Vagina (tissue), 2 donors: ENCODE measurements around the gene NGFR. TPM values are rescaled to one million over a fixed set of nuclear protein-coding genes. Genes with fewer than 3 reads are reported as not detected.

Source experiments
- DNase-seq, 2 donors: peaks; one replicate each; pipeline ENCODE4 v3.0.0-alpha.2; 2017; ENCODE audit errors: extremely low spot score in 2 of 2
- H3K27ac ChIP-seq: fragments of 200-600 bp; sonication (generic); one replicate; pipeline ENCODE4 v1.5.1; 2019
- H3K27me3 ChIP-seq: fragments of 200-600 bp; sonication (generic); one replicate; pipeline ENCODE4 v1.5.1; 2019
- H3K36me3 ChIP-seq, 2 donors: fragments of 200-600 bp; sonication (generic); one replicate each; pipeline ENCODE4 v1.5.1; 2017 to 2019
- H3K4me1 ChIP-seq: fragments of 200-600 bp; sonication (generic); one replicate; pipeline ENCODE4 v1.5.1; 2019
- H3K4me3 ChIP-seq, 2 donors: fragments of 200-600 bp; sonication (generic); 1 replicate in 1 of 2; 2 replicates in 1 of 2; pipeline ENCODE4 v1.5.1; 2016 to 2019
- H3K9me3 ChIP-seq: fragments of 200-600 bp; sonication (generic); one replicate; pipeline ENCODE4 v1.5.1; 2019
- POLR2A ChIP-seq, 2 donors: fragments of 450-650 bp; IDR thresholded peaks; one replicate each; pipeline ENCODE4 v1.6.1; 2017; ENCODE audit warnings: antibody characterized with exemption in 2 of 2, mild to moderate bottlenecking in 2 of 2, moderate library complexity in 2 of 2
- POLR2AphosphoS5 ChIP-seq, 2 donors: sonication (generic); formaldehyde crosslinking; IDR thresholded peaks; one replicate each; pipeline ENCODE4 v1.9.0; 2017; ENCODE audit warnings: antibody characterized with exemption in 2 of 2, mild to moderate bottlenecking in 2 of 2, low read depth in 1 of 2; ENCODE audit not compliant: insufficient read depth in 1 of 2
- intact Hi-C: fragments of 100-400 bp; cut with DNase I; formaldehyde crosslinking; loops from one replicate; pipeline ENCODE4 v1.15.1; 2023
- total RNA-seq: library from RNA; depleted of rRNA; stranded (reverse); fragments of >200 nt; gene quantifications from one replicate; pipeline ENCODE4 v1.2.3, GENCODE V29; 2016
- TF ChIP-seq, protein P1 (sequence below), 3 experiments: fragments of 450-650 bp in 2 of 3; fragments of 200-600 bp in 1 of 3; sonication (generic) in 1 of 3; IDR thresholded peaks; one replicate each; pipeline ENCODE4 v1.5.1; 2017 to 2019; ENCODE audit warnings: antibody characterized with exemption in 3 of 3, mild to moderate bottlenecking in 2 of 3, moderate library complexity in 2 of 3

NGFR gene
- total RNA-seq, 1 donor from 2014 or later: 41.7 TPM

DNA sequence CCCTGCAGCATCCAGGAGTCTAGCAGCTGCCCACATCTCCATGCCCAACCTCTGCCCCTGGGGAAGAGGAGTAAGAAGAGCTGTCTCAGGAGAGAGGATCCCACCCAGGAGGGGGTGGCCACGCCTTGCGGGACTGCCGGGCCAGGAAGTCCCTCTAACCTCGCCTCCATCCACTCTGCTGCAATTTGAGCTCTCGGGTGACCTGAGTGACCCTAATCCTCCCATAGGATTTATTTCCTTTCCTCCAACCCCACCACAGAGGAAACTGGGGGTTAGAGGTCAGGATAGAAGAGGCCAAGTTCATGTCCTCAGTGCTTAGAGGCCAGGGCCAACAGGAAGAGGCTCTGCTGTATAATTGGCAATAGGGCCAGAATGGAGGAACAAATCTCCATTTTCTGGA lies 22.6 kb upstream of the NGFR start:
- no peaks in the 10 kb centered on the region for H3K27me3 ChIP-seq
- intact Hi-C loops: no loop called here

DNA sequence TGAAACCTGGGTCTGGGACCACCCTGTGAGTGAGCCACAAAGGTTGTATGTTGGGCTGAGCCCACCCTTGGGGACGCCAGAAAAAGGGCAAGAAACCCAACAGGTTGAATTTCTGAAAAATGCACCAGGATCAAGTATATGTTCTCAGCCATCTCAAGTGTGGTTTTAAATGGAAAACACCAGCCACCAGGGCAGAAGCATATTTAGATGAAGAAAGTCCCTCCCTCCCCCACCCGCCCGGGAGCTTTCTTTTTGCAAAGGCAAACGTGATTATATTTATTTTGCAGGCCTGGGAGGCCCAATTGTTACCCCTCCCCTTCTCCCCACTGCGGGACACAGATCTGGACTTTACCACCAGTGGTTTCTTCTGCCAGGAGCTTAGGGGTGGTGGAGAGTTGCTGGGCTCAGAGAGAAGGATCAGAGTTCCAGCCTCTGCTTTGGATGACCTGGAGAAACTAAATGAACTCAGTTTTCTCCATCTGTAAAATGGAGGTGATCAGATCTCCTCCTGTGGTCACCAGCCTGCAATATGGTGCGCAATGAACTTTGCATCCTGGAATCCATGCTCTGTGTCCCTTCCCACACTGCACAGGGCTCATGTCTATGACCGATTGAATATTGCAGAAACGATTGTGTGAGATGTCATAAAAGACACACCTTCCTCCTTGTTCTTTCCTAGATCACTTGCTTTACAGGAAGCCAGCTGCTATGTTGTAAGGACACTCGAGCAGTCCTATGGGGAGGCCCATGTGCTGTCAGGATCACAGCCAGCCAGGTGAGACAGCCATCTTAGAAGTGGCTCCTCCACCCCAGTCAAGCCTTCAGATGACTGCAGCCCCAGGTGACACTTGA lies 21.0 kb upstream of the NGFR start:
- H3K9me3 ChIP-seq: no peaks in the 10 kb centered on the region
- no peak overlapping the region for H3K27ac ChIP-seq
- H3K4me3 ChIP-seq: no peak overlapping the region
- H3K27me3 ChIP-seq: no peaks in the 10 kb centered on the region
- TF ChIP-seq POLR2AphosphoS5 (IDR thresholded peaks at IDR 0.05; ENCODE audit: insufficient read depth in 1 of 2, low read depth in 1 of 2): no peak
- TF ChIP-seq, protein P1, sequence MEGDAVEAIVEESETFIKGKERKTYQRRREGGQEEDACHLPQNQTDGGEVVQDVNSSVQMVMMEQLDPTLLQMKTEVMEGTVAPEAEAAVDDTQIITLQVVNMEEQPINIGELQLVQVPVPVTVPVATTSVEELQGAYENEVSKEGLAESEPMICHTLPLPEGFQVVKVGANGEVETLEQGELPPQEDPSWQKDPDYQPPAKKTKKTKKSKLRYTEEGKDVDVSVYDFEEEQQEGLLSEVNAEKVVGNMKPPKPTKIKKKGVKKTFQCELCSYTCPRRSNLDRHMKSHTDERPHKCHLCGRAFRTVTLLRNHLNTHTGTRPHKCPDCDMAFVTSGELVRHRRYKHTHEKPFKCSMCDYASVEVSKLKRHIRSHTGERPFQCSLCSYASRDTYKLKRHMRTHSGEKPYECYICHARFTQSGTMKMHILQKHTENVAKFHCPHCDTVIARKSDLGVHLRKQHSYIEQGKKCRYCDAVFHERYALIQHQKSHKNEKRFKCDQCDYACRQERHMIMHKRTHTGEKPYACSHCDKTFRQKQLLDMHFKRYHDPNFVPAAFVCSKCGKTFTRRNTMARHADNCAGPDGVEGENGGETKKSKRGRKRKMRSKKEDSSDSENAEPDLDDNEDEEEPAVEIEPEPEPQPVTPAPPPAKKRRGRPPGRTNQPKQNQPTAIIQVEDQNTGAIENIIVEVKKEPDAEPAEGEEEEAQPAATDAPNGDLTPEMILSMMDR (IDR thresholded peaks at IDR 0.05): no peak
- no peak for TF ChIP-seq POLR2A (IDR thresholded peaks at IDR 0.05)
- H3K4me1 ChIP-seq: peaks cover 14% of the 10 kb centered on the region
- no peaks in the 10 kb centered on the region for H3K36me3 ChIP-seq
- intact Hi-C loops: loop anchor here (1.0 kb wide), 1 partner anchor 28 kb away; no protein-coding TSS in a partner anchor
- no peak for DNase-seq

More for the DNA sequence above, 22.6 kb upstream of the NGFR start:
- Histone ChIP-seq H3K4me3 (no peak overlapping the region), H3K36me3 (no peaks in the 10 kb centered on the region), H3K27ac (no peak overlapping the region), H3K9me3 (no peaks in the 10 kb centered on the region), H3K4me1 (peaks cover 14% of the 10 kb centered on the region)
- no peak for DNase-seq
- TF ChIP-seq, protein P1 (IDR thresholded peaks at IDR 0.05): no peak
- no peak for TF ChIP-seq POLR2A (IDR thresholded peaks at IDR 0.05)
- TF ChIP-seq POLR2AphosphoS5 (IDR thresholded peaks at IDR 0.05; ENCODE audit: insufficient read depth in 1 of 2, low read depth in 1 of 2): no peak

GRCh38 chr17:49477709-49478108 lies 17.4 kb upstream of the NGFR start:
- no peak overlapping the region for H3K27ac ChIP-seq
- H3K4me3 ChIP-seq: no peak overlapping the region
- H3K36me3 ChIP-seq: no peaks in the 10 kb centered on the region
- DNase-seq: no peak
- H3K27me3 ChIP-seq: no peaks in the 10 kb centered on the region
- no peaks in the 10 kb centered on the region for H3K9me3 ChIP-seq
- H3K4me1 ChIP-seq: no peaks in the 10 kb centered on the region
- intact Hi-C loops: no loop called here
- TF ChIP-seq, protein P1 (IDR thresholded peaks at IDR 0.05): no peak
- no peak for TF ChIP-seq POLR2AphosphoS5 (IDR thresholded peaks at IDR 0.05; ENCODE audit: insufficient read depth in 1 of 2, low read depth in 1 of 2)
- no peak for TF ChIP-seq POLR2A (IDR thresholded peaks at IDR 0.05)

- Histone ChIP-seq H3K9me3 (no peaks in the 10 kb centered on the region), H3K27ac (no peak overlapping the region), H3K4me1 (no peaks in the 10 kb centered on the region), H3K36me3 (no peaks in the 10 kb centered on the region), H3K27me3 (no peaks in the 10 kb centered on the region), H3K4me3 (no peak overlapping the region)
- DNase-seq: no peak
- intact Hi-C loops: no loop called here
- TF ChIP-seq, protein P1 (IDR thresholded peaks at IDR 0.05): no peak
- TF ChIP-seq POLR2A (IDR thresholded peaks at IDR 0.05): no peak
- TF ChIP-seq POLR2AphosphoS5 (IDR thresholded peaks at IDR 0.05; ENCODE audit: insufficient read depth in 1 of 2, low read depth in 1 of 2): no peak
These were observed 14.1 kb upstream of the NGFR start for GRCh38 chr17:49480836-49481615.
